Right forelimb (tissue), 1 donor: ENCODE results near the gene RHBDD1.
A peak's percentile ranks its signal among the peaks of the same experiment; 100 is the strongest.

Source experiments
- DNase-seq: peaks from one replicate; pipeline ENCODE4 v3.0.0-alpha.2; 2018

RHBDD1 gene, protein sequence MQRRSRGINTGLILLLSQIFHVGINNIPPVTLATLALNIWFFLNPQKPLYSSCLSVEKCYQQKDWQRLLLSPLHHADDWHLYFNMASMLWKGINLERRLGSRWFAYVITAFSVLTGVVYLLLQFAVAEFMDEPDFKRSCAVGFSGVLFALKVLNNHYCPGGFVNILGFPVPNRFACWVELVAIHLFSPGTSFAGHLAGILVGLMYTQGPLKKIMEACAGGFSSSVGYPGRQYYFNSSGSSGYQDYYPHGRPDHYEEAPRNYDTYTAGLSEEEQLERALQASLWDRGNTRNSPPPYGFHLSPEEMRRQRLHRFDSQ

DNA sequence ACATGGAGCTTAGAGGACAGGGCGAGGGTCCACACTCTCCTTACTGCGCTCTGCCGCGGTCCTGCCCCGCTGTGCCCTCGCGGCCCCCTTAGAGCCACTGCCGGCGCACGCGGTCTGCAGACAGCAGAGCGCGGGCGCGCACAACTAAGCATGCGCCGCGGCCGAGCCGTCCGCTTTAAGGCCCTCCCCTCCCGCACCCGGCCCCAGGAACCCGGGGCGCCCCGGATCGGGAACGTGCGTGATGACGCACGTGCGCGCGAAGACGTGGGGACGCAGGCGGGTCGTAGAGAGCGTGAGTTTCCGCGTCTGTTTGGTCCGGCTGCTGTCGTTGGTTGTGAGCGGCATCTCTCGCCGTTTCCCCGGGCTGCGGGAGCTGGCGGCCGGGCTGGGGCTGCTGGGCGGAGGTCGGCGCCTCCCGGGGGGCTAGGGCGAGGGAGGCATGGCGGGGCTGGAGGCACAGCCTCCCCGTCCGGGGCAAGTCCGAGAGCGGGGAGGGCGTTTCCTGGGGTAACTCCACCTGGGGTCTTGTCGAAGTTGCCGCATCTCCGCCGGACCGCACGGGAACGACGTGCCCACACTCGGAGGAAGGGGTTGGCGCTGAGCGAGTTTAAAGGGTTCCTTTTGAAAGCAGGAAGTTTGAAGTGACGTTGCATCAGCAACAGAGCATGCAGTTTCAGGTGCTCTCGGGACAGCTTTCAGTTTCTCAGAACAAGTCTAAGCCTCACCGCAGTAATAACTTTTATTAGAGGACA is at the start of gene RHBDD1:
TSS of gene RHBDD1 (plus strand) at position 259 of the 752 bp plus-strand sequence. CDS start 28,640 bp downstream, outside the sequence.
- DNase-seq: peak; percentile 96

DNA sequence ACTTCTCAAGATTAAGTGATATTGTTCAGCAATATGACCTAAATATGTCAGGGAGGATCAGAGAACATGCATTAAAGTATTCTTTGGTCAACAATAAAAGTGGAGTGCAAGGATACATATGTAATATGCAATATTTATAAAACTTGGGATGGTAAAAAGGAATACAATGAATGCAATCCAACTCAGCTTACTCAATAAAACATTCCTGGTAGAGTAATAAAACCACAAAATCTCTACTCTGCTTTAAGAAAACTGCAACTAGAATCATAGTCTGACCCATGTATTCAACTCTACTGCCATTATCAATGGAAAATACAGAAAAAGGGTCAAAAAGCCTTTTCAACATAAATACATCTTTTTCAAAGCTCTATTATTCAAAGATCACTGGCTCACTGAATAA is 47.8 kb upstream of the RHBDD1 start:
- no peak for DNase-seq

DNA sequence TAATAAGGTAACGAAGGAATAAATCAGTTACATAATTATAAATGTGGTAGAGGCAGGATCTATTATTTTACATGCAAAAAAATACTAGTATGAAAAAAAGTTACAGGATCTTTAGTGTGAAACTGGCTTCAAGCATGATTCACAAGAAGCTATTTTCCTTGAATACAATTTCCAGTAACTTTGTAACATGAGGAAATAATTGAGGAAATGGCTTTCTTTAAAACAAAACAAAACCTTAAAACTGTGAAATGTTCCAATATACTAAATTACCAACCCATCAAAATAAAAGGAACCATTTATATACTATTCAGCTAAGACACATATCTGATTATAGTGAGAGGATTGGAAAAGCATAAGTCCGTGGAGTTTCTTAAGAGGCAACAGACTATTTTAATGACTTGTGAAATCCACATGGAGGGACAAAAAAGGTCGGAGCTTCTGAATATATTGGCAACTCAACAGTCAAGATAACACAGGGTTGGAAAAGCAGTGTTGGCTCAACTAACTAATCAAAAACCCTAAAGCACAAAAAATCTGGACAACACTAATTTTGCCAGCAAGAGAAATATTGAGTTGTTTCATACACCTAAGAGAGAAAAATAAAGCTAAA is 46.9 kb upstream of the RHBDD1 start:
- DNase-seq: no peak

GRCh38 chr2:226790011-226790410 is 45.8 kb upstream of the RHBDD1 start:
- DNase-seq: no peak

DNA sequence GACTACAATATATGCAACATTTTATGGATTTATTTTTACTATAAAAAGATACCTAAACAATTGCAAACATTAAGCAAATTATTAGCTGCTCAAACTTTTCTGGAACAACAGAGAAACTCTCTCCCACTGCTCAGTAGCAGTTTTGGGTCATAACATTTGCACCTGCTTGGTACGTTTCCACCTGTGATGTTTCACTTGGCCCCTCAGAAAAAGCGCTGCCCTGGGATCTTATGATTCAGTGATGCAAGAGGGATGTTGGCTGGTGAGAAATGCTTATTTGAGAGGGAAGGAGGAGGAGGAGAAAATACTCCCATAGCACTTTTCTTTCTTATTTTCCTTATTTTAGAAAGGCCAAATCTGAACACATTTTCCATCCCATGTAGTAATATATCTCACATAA is 45.4 kb upstream of the RHBDD1 start:
- no peak for DNase-seq

GRCh38 chr2:226791056-226791486 is 44.8 kb upstream of the RHBDD1 start:
- no peak for DNase-seq

GRCh38 chr2:226791487-226792081 is 44.3 kb upstream of the RHBDD1 start:
- DNase-seq: peak; percentile 92

DNA sequence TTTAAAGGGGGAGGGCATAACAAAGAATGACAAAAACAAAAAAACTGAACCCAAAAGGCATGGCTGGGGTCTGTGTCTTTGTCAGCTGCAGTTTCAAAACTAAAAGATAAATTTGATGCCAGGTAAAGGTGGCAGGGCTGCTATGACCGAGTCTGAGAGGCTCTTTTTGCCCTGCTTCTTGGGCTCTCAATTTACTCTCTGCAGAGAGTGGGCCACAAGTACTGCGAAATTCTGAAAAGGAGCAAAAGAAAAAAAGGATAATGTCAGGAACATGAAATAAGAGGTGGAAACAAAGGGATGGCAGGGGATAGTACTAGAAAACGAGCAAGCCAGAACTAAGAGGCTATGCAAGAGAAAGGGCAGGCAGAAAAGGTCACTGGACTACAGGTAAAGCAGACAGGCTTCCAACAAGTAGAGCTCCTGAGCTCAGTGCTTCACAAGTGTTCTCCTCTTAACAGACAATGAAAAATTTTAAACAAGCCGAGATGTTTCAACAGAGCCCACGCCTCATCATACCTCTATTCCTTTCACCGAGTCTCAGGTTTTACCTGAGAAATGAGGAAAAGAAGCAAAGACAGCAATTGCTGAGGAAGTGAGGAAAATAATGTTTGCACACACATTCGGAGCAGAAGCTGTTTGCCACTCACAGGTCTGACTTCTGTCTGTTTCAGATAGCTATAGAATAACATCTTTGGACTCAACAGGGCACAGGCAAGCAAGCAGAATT is 43.5 kb upstream of the RHBDD1 start:
- no peak for DNase-seq

DNA sequence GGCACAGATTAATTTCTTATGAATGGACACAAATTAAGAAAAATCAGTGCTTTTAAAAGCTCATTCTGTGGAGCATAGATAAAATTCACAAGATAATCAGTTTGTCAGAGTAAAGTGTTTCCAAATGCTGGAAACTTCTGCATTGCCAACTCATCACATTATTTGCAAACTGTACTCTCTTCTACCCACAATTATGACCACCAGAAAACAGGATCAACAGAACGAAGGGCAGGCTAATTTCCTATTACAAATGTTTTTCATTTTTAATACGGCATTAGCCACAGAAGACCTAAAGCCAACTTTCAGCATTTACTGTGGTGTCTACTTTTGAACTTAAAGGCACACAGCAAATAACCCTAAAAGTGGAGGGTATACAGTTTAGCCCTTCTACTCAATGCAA is 42.2 kb upstream of the RHBDD1 start:
- no peak for DNase-seq

DNA sequence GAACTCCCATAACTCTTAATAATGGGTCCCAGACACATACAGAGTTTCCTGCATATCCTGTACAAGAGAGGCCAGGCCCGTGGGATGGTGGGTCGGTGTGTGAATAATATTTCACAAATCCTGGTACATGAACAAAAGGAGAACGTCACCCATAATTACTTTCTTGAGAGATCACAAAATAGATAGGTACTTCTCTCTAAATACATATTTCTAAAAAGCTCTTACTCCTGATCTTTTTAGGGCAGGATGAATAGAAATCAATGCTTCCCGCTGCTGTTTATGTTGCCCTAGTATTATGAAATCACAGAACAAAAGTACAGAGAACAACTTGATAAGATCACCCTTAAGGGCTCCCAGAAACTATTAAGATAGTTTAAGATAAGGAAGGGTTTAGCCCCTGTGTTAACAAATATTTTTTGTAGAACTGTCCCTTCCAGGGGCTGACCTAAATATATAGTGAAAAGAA is 41.6 kb upstream of the RHBDD1 start:
- DNase-seq: no peak

DNA sequence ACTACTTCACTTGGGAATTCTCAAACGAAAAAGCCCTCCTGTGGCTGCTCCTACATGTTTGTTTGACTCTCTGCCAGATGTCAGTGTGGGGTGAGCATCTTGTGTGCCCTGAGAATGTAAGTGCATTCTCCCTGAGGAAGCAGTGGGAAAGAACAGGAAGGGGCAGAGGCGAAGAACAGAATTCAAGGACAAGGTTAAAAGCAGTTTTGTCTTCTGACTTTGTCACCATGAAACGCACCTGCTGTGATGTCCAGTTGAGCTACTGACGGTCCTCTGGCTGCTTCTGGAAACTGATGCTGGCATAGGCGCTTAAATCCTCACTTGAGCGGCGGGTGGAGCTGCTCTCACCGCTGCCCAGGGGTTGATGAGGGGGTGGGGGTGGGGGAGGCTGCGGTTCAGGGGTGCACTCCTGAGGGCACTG is 41.1 kb upstream of the RHBDD1 start:
- peak; percentile 50 for DNase-seq

DNA sequence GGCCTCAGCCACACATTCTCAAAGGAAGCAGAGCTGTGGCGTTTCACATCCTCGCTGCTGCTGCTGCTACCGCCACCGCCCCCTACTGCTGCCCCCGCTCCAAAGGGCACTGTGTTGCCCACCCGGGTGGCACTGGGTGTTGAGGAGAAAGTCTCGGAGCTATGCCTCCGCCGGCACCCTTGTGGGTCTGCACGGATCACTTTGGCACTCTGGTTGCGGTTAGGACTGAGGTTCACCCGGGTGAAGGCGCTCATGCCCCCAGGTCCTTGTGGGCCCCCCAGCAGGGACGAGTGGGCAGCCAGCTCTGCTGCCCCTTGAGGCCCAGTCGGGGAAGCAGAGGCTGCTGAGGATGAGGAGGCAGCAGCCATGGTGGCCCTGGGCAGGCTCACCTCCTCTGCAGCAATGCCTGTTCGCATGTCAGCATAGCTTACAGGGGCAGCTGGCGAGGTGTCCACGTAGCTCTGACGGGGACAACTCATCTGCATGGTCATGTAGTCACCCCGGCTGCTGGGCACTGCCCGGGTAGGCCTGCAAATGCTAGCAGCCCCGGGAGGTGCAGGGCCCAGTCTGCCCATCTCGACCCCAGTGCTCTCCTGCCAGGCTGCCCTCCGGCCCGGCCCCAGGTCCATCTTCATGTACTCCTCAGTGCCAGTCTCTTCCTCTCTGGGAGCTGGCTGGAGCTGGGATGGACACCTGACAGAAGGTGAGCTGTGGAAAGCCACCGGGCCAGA is 40.4 kb upstream of the RHBDD1 start:
- no peak for DNase-seq

DNA sequence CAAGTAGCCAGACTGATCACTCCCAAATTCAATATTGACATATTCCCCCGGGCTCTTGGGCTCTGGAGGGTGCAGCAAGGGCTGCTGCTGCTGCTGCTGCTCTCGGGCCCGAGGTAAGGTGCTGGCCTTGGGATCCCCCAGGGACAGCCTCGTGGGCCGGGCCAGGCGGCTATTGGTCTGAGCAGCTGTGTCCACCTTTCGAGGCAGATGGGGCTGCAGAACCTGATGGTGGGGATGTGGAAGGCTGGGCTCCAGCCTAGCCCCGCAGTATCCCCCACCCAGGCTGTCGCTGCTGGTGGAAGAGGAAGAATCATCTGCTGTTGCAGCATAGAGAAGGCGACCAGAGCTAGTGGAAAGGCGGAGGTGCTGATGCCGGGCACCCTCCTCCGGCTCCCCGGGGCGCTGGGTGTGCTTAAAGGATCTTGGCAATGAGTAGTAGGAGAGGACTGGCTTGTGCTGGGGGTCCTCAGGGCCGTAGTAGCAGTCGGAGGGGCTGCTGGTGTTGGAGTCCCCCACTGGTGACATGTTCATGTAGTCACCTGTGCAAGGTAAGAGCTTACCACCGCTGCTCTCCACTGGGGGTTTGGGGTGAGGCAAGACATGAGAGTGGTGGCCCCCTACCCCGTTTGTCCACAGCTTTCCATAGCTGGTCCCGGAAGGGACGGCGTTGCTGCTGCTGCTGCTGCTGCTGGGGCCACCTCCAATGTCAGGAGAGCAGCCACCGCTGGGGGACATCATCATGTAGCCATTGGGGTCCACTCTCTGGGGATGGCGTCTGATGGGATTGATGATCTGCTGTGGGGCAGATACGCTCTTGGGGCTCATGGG is 39.6 kb upstream of the RHBDD1 start:
- DNase-seq: no peak

DNA sequence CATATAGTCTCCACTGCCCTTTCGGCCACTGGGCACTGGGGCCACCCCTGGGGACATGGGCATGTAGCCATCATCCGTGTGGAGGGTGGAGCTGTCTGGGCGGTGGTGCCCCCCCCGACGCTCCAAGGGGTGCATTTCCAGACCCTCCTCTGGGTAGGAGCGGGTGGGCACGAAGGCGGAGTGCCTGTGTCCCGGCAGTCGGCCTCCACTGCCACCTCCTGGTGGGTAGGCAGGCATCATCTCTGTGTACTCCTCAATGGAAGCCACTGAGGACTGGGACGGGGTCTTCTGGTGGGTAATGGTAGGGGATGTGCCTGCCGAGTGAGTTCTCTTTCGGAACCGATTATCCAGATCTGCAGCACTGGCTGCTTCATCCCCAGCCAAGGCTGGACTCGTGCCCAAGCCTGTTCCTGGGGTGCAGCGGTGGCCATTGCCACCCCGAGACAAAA is 39.0 kb upstream of the RHBDD1 start:
- DNase-seq: peak; percentile 57

GRCh38 chr2:226797289-226797988 is 38.4 kb upstream of the RHBDD1 start:
- no peak for DNase-seq

GRCh38 chr2:226797989-226798421 is 37.8 kb upstream of the RHBDD1 start:
- DNase-seq: no peak

- peak; percentile 79 for DNase-seq
Observed at GRCh38 chr2:226798422-226799210, 37.2 kb upstream of the RHBDD1 start.

DNA sequence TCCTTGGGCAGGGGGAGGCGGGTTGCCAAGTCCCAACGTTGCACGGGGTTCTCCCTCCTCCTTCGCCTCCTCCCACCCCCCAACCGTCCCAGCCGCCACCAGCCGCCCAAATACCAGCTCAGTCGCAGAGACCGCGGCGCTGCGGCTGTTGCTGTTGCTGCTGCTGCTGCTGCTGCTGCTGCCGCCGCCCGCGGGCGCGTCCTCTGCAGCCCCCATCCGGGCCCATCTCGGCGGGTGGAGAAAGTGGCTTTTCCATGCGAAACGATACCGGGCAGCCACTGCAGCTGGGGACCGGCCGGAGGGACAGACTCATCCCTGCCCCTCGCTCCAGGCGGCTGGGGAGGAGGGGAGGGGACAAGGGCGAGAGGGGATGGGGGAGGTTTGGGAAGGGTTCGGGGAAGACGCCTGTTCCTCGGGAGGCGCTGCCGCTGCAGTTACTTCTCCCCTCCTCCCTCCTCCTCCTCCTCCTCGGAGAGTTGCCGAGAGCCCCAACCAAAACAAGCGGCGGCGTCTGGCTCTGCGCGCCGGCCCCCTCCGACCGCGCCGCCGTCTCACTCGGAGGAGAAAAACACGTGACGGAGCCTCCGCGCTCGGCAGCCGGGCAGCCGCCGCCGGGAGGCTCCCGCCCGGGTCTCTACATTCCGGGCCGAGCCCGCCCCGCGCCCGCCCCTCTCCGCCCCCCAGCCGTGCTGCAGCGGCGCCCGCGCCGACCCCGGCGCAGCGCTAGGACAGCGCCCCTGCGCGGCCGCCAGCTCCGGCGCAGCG is 36.5 kb upstream of the RHBDD1 start, which contains the start of gene IRS1:
TSS of gene IRS1 (minus strand) at position 610 of the 765 bp plus-strand sequence. CDS start 1,082 bp downstream, outside the sequence.
- DNase-seq: peak; percentile 90
